Stimulated activated naive B cell treated with anti-CD40 and anti-IgM and Interleukin-4, amounts not matched to agents 10 μg/mL and 1 μg/mL and 100 μg/mL, for 72 hours (primary cell): ENCODE data around the gene GNAT3.

ENCODE experiments used
- ATAC-seq, 2 donors: fragments of 150-1000 bp; cut with Tn5 transposase; replicated peaks; 2 replicates each; pipeline ENCODE4 v1.10.0; 2021; ENCODE audit warnings: moderate library complexity in 1 of 2
- DNase-seq: peaks from one replicate; pipeline ENCODE4 v3.0.0; 2021
- H3K27ac Mint-ChIP-seq: one replicate; pipeline ENCODE4 v1.8.0; 2022; ENCODE audit warnings: mild to moderate bottlenecking, mixed read lengths
- H3K27me3 Mint-ChIP-seq, 2 donors: one replicate each; pipeline ENCODE4 v1.8.0; 2022; ENCODE audit warnings: mixed read lengths in 2 of 2
- H3K36me3 Mint-ChIP-seq, 2 donors: one replicate each; pipeline ENCODE4 v1.8.0; 2022; ENCODE audit warnings: mixed read lengths in 2 of 2, mild to moderate bottlenecking in 1 of 2
- H3K4me1 Mint-ChIP-seq, 2 donors: one replicate each; pipeline ENCODE4 v1.8.0; 2022; ENCODE audit warnings: mixed read lengths in 2 of 2, mild to moderate bottlenecking in 1 of 2
- H3K4me3 Mint-ChIP-seq, 2 donors: one replicate each; pipeline ENCODE4 v1.8.0; 2022; ENCODE audit warnings: mild to moderate bottlenecking in 2 of 2, mixed read lengths in 2 of 2, moderate library complexity in 1 of 2
- H3K9me3 Mint-ChIP-seq, 2 donors: one replicate each; pipeline ENCODE4 v1.8.0; 2022; ENCODE audit warnings: mixed read lengths in 2 of 2, mild to moderate bottlenecking in 1 of 2

Gene GNAT3

GRCh38 chr7:80488851-80489370 lies 23.0 kb downstream of the GNAT3 start:
- H3K27ac Mint-ChIP-seq = no peak overlapping the region
- no peak overlapping the region for H3K4me3 Mint-ChIP-seq
- no peaks in the 10 kb centered on the region for H3K36me3 Mint-ChIP-seq
- no peak for DNase-seq
- no peak for ATAC-seq
- no peaks in the 10 kb centered on the region for H3K9me3 Mint-ChIP-seq
- no peaks in the 10 kb centered on the region for H3K27me3 Mint-ChIP-seq
- no peaks in the 10 kb centered on the region for H3K4me1 Mint-ChIP-seq

GRCh38 chr7:80488406-80488805 lies 23.5 kb downstream of the GNAT3 start:
- ATAC-seq (no peak), DNase-seq (no peak)

GRCh38 chr7:80485721-80486120 lies 26.1 kb downstream of the GNAT3 start:
- H3K27ac Mint-ChIP-seq = no peak overlapping the region
- ATAC-seq = no peak
- no peaks in the 10 kb centered on the region for H3K36me3 Mint-ChIP-seq
- H3K27me3 Mint-ChIP-seq = peaks cover 0 to 5% of the 10 kb centered on the region in 2 donors
- no peak overlapping the region for H3K4me3 Mint-ChIP-seq
- peaks cover 0 to 1% of the 10 kb centered on the region in 2 donors for H3K9me3 Mint-ChIP-seq
- no peak for DNase-seq
- no peaks in the 10 kb centered on the region for H3K4me1 Mint-ChIP-seq

More at GRCh38 chr7:80488406-80488805, 23.5 kb downstream of the GNAT3 start:
- no peak overlapping the region for H3K27ac Mint-ChIP-seq
- peaks cover 0 to 4% of the 10 kb centered on the region in 2 donors for H3K27me3 Mint-ChIP-seq
- no peaks in the 10 kb centered on the region for H3K36me3 Mint-ChIP-seq
- H3K9me3 Mint-ChIP-seq = peaks cover 0 to 1% of the 10 kb centered on the region in 2 donors
- no peak overlapping the region for H3K4me3 Mint-ChIP-seq
- H3K4me1 Mint-ChIP-seq = no peaks in the 10 kb centered on the region

GRCh38 chr7:80482950-80483349 lies 28.9 kb downstream of the GNAT3 start:
- Mint-ChIP-seq H3K36me3 (no peaks in the 10 kb centered on the region), H3K27ac (no peak overlapping the region), H3K9me3 (peaks cover 0 to 1% of the 10 kb centered on the region in 2 donors), H3K27me3 (peaks cover 0 to 5% of the 10 kb centered on the region in 2 donors), H3K4me3 (no peak overlapping the region), H3K4me1 (no peaks in the 10 kb centered on the region)
- DNase-seq (no peak), ATAC-seq (no peak)

GRCh38 chr7:80481196-80481884 lies 30.5 kb downstream of the GNAT3 start:
- Mint-ChIP-seq H3K27ac (no peak overlapping the region), H3K9me3 (peaks cover 0 to 1% of the 10 kb centered on the region in 2 donors), H3K4me3 (no peak overlapping the region), H3K27me3 (peaks cover 0 to 5% of the 10 kb centered on the region in 2 donors), H3K36me3 (no peaks in the 10 kb centered on the region), H3K4me1 (no peaks in the 10 kb centered on the region)
- no peak for DNase-seq
- no peak for ATAC-seq

- Mint-ChIP-seq H3K4me3 (no peak overlapping the region), H3K27ac (no peak overlapping the region), H3K27me3 (peaks cover 0 to 5% of the 10 kb centered on the region in 2 donors), H3K4me1 (no peaks in the 10 kb centered on the region), H3K9me3 (peaks cover 0 to 1% of the 10 kb centered on the region in 2 donors), H3K36me3 (no peaks in the 10 kb centered on the region)
- no peak for DNase-seq
- ATAC-seq = no peak
Measured at GRCh38 chr7:80480566-80480965, 31.3 kb downstream of the GNAT3 start.

- no peaks in the 10 kb centered on the region for H3K36me3 Mint-ChIP-seq
- H3K4me1 Mint-ChIP-seq = no peaks in the 10 kb centered on the region
- ATAC-seq (no peak), DNase-seq (no peak)
- H3K27me3 Mint-ChIP-seq = peaks cover 0 to 4% of the 10 kb centered on the region in 2 donors
- H3K27ac Mint-ChIP-seq = no peak overlapping the region
- peaks cover 0 to 1% of the 10 kb centered on the region in 2 donors for H3K9me3 Mint-ChIP-seq
- no peak overlapping the region for H3K4me3 Mint-ChIP-seq
Measured at GRCh38 chr7:80478683-80479082, 33.2 kb downstream of the GNAT3 start.

GRCh38 chr7:80476035-80476434 lies 35.8 kb downstream of the GNAT3 start:
- H3K9me3 Mint-ChIP-seq = no peaks in the 10 kb centered on the region
- H3K4me3 Mint-ChIP-seq = no peak overlapping the region
- H3K36me3 Mint-ChIP-seq = no peaks in the 10 kb centered on the region
- DNase-seq = no peak
- no peak overlapping the region for H3K27ac Mint-ChIP-seq
- no peak for ATAC-seq
- no peaks in the 10 kb centered on the region for H3K4me1 Mint-ChIP-seq
- no peaks in the 10 kb centered on the region for H3K27me3 Mint-ChIP-seq

GRCh38 chr7:80475383-80475782 lies 36.5 kb downstream of the GNAT3 start:
- ATAC-seq = no peak
- Mint-ChIP-seq H3K27ac (no peak overlapping the region), H3K9me3 (no peaks in the 10 kb centered on the region)

GRCh38 chr7:80473751-80474150 lies 38.1 kb downstream of the GNAT3 start:
- DNase-seq = no peak
- H3K9me3 Mint-ChIP-seq = no peaks in the 10 kb centered on the region
- H3K36me3 Mint-ChIP-seq = no peaks in the 10 kb centered on the region
- no peak for ATAC-seq
- no peak overlapping the region for H3K27ac Mint-ChIP-seq
- H3K4me1 Mint-ChIP-seq = no peaks in the 10 kb centered on the region
- H3K4me3 Mint-ChIP-seq = no peak overlapping the region
- no peaks in the 10 kb centered on the region for H3K27me3 Mint-ChIP-seq

More at GRCh38 chr7:80475383-80475782, 36.5 kb downstream of the GNAT3 start:
- Mint-ChIP-seq H3K27me3 (no peaks in the 10 kb centered on the region), H3K4me3 (no peak overlapping the region), H3K36me3 (no peaks in the 10 kb centered on the region), H3K4me1 (no peaks in the 10 kb centered on the region)
- DNase-seq = no peak

- H3K27ac Mint-ChIP-seq = no peak overlapping the region
- H3K4me1 Mint-ChIP-seq = no peaks in the 10 kb centered on the region
- no peaks in the 10 kb centered on the region for H3K9me3 Mint-ChIP-seq
- H3K4me3 Mint-ChIP-seq = no peak overlapping the region
- no peak for ATAC-seq
- H3K36me3 Mint-ChIP-seq = no peaks in the 10 kb centered on the region
- DNase-seq = no peak
- no peaks in the 10 kb centered on the region for H3K27me3 Mint-ChIP-seq
Measured at GRCh38 chr7:80472491-80473200, 39.2 kb downstream of the GNAT3 start.

- ATAC-seq (no peak), DNase-seq (no peak)
- no peaks in the 10 kb centered on the region for H3K9me3 Mint-ChIP-seq
- H3K27ac Mint-ChIP-seq = no peak overlapping the region
- H3K4me1 Mint-ChIP-seq = no peaks in the 10 kb centered on the region
- H3K4me3 Mint-ChIP-seq = no peak overlapping the region
- H3K36me3 Mint-ChIP-seq = no peaks in the 10 kb centered on the region
- H3K27me3 Mint-ChIP-seq = no peaks in the 10 kb centered on the region
Measured at GRCh38 chr7:80468931-80469714, 42.7 kb downstream of the GNAT3 start.

GRCh38 chr7:80467069-80467468 lies 44.8 kb downstream of the GNAT3 start:
- Mint-ChIP-seq H3K36me3 (no peaks in the 10 kb centered on the region), H3K27ac (no peak overlapping the region), H3K4me3 (no peak overlapping the region), H3K4me1 (no peaks in the 10 kb centered on the region), H3K9me3 (no peaks in the 10 kb centered on the region), H3K27me3 (no peaks in the 10 kb centered on the region)
- ATAC-seq (no peak), DNase-seq (no peak)

GRCh38 chr7:80466636-80467035 lies 45.2 kb downstream of the GNAT3 start:
- Mint-ChIP-seq H3K36me3 (no peaks in the 10 kb centered on the region), H3K27me3 (no peaks in the 10 kb centered on the region), H3K27ac (no peak overlapping the region), H3K4me1 (no peaks in the 10 kb centered on the region), H3K9me3 (no peaks in the 10 kb centered on the region), H3K4me3 (no peak overlapping the region)
- DNase-seq (no peak), ATAC-seq (no peak)
